Esophagus squamous epithelium (tissue), 4 donors: Measurements from ENCODE around the gene POC1A.

Source experiments
- CTCF ChIP-seq, 6 experiments: fragments of 450-650 bp in 4 of 6; fragments of 200-600 bp in 2 of 6; sonication (generic) in 2 of 6; IDR thresholded peaks; one replicate each; pipeline ENCODE4 v1.5.1; 2016 to 2019; ENCODE audit warnings: antibody characterized with exemption in 6 of 6, mild to moderate bottlenecking in 4 of 6, moderate library complexity in 4 of 6
- POLR2A ChIP-seq, 4 donors: fragments of 450-650 bp; IDR thresholded peaks; one replicate each; pipeline ENCODE4 v1.6.1; 2017; ENCODE audit warnings: antibody characterized with exemption in 4 of 4, mild to moderate bottlenecking in 4 of 4, moderate library complexity in 3 of 4

DNA sequence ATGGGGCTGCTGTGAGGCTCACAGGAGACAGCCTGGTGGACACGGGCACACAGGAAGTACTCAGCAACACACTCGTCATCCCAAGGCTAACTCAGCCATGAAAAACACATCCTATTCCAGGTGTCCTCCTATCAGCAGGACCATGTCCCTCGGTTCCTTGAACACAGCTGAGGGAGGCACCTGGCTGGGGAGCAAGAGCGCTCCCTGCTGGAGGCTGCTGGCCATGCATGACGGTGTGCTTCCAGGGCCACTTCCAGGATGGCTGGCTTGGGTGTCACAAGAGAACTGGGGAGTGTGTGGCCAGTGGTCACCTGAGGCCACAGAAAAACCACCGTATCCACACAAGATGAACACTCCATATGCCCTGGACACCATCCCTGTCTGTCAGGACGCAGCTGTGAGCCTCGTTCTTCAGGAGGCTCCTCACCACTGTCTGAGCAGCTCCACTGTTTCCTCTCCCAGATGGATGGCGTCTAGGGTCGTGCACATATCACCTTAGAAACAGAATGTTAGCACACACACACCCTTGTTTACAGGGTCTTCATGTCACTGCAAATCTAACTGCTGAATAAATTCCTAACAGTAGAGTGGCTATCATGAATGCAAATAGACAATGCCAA lies 31.0 kb downstream of the POC1A start:
- TF ChIP-seq CTCF (IDR thresholded peaks at IDR 0.05) (peak; percentile 89 to 96 (median 94)), POLR2A (IDR thresholded peaks at IDR 0.05) (no peak)
